Measurements from ENCODE around the gene DLGAP5.

Gene DLGAP5

GRCh38 chr14:55126034-55126433, 65.4 kb downstream of the DLGAP5 start:
- H3K4me1 ChIP-seq (ENCODE audit: control insufficient read depth, low read length) = peaks cover 8% of the 10 kb centered on the region
- no peak for TF ChIP-seq CTCF (IDR thresholded peaks at IDR 0.05; ENCODE audit: low read depth, low read length, poor library complexity, severe bottlenecking)
- TF ChIP-seq EZH2phosphoT487 (IDR thresholded peaks at IDR 0.05; ENCODE audit: borderline replicate concordance, low read length) = no peak
- peaks cover 49% of the 10 kb centered on the region for H3K27me3 ChIP-seq (ENCODE audit: control insufficient read depth, low read length)
- H4K20me1 ChIP-seq (ENCODE audit: control insufficient read depth, insufficient read depth, low read depth, low read length) = no peaks in the 10 kb centered on the region
- no peaks in the 10 kb centered on the region for H3K36me3 ChIP-seq (ENCODE audit: control insufficient read depth, low read length)
- H3F3A ChIP-seq (ENCODE audit: control insufficient read depth, insufficient read depth) = no peaks in the 10 kb centered on the region
- no peaks in the 10 kb centered on the region for H3K9me3 ChIP-seq (ENCODE audit: control insufficient read depth, insufficient read depth, low read length)
- no peak overlapping the region for H3K4me2 ChIP-seq (ENCODE audit: low read length)
- H3K79me2 ChIP-seq (ENCODE audit: control insufficient read depth, low read length) = no peaks in the 10 kb centered on the region
- no peak overlapping the region for H3K27ac ChIP-seq (ENCODE audit: low read depth, low read length)
- no peaks in the 10 kb centered on the region for H3K9me2 ChIP-seq (replicated peaks; ENCODE audit: control insufficient read depth, low read length)
- H3K4me3 ChIP-seq (ENCODE audit: low read length) = no peak overlapping the region

- Histone ChIP-seq H4K20me1 (ENCODE audit: control insufficient read depth, insufficient read depth, low read depth, low read length) (no peaks in the 10 kb centered on the region), H3K4me3 (ENCODE audit: low read length) (no peak overlapping the region), H3K27ac (ENCODE audit: low read depth, low read length) (no peak overlapping the region), H3K9me2 (replicated peaks; ENCODE audit: control insufficient read depth, low read length) (no peaks in the 10 kb centered on the region), H3K9me3 (ENCODE audit: control insufficient read depth, insufficient read depth, low read length) (no peaks in the 10 kb centered on the region), H3K79me2 (ENCODE audit: control insufficient read depth, low read length) (no peaks in the 10 kb centered on the region), H3K36me3 (ENCODE audit: control insufficient read depth, low read length) (no peaks in the 10 kb centered on the region), H3F3A (ENCODE audit: control insufficient read depth, insufficient read depth) (no peaks in the 10 kb centered on the region), H3K27me3 (ENCODE audit: control insufficient read depth, low read length) (peaks cover 46% of the 10 kb centered on the region), H3K4me1 (ENCODE audit: control insufficient read depth, low read length) (peaks cover 8% of the 10 kb centered on the region), H3K4me2 (ENCODE audit: low read length) (no peak overlapping the region)
- TF ChIP-seq EZH2phosphoT487 (IDR thresholded peaks at IDR 0.05; ENCODE audit: borderline replicate concordance, low read length) (no peak), CTCF (IDR thresholded peaks at IDR 0.05; ENCODE audit: low read depth, low read length, poor library complexity, severe bottlenecking) (no peak)
Observed at GRCh38 chr14:55125403-55125802, 66.0 kb downstream of the DLGAP5 start.

GRCh38 chr14:55124774-55125386, 66.5 kb downstream of the DLGAP5 start:
- peaks cover 7% of the 10 kb centered on the region for H3K4me1 ChIP-seq (ENCODE audit: control insufficient read depth, low read length)
- H3K79me2 ChIP-seq (ENCODE audit: control insufficient read depth, low read length) = no peaks in the 10 kb centered on the region
- H3K9me2 ChIP-seq (replicated peaks; ENCODE audit: control insufficient read depth, low read length) = no peaks in the 10 kb centered on the region
- H3K4me3 ChIP-seq (ENCODE audit: low read length) = no peak overlapping the region
- no peak overlapping the region for H3K4me2 ChIP-seq (ENCODE audit: low read length)
- H3K9me3 ChIP-seq (ENCODE audit: control insufficient read depth, insufficient read depth, low read length) = no peaks in the 10 kb centered on the region
- no peaks in the 10 kb centered on the region for H4K20me1 ChIP-seq (ENCODE audit: control insufficient read depth, insufficient read depth, low read depth, low read length)
- no peaks in the 10 kb centered on the region for H3F3A ChIP-seq (ENCODE audit: control insufficient read depth, insufficient read depth)
- peaks cover 42% of the 10 kb centered on the region for H3K27me3 ChIP-seq (ENCODE audit: control insufficient read depth, low read length)
- H3K36me3 ChIP-seq (ENCODE audit: control insufficient read depth, low read length) = no peaks in the 10 kb centered on the region
- H3K27ac ChIP-seq (ENCODE audit: low read depth, low read length) = no peak overlapping the region
- TF ChIP-seq CTCF (IDR thresholded peaks at IDR 0.05; ENCODE audit: low read depth, low read length, poor library complexity, severe bottlenecking) (no peak), EZH2phosphoT487 (IDR thresholded peaks at IDR 0.05; ENCODE audit: borderline replicate concordance, low read length) (no peak)
